Thyroid gland (tissue), 4 donors: ENCODE data around the gene TFAP2C. TPM values are rescaled to one million over a fixed set of nuclear protein-coding genes. Genes with fewer than 3 reads are reported as not detected.

ENCODE experiments used
- DNase-seq, 2 donors: peaks; one replicate each; pipeline ENCODE4 v3.0.0-alpha.2; 2019
- H3K27ac ChIP-seq, 3 donors: fragments of 200-600 bp; sonication (generic); 1 replicate in 2 of 3; 2 replicates in 1 of 3; pipeline ENCODE4 v1.5.1; 2016 to 2019; ENCODE audit warnings: mild to moderate bottlenecking in 1 of 3, moderate library complexity in 1 of 3
- H3K27me3 ChIP-seq: fragments of 200-600 bp; sonication (generic); one replicate; pipeline ENCODE4 v1.5.1; 2019
- H3K36me3 ChIP-seq, 2 donors: fragments of 200-600 bp; sonication (generic); one replicate each; pipeline ENCODE4 v1.5.1; 2016 to 2019
- H3K4me1 ChIP-seq, 2 donors: fragments of 200-600 bp; sonication (generic); one replicate each; pipeline ENCODE4 v1.5.1; 2017 to 2019
- H3K4me3 ChIP-seq, 3 donors: fragments of 200-600 bp; sonication (generic); replicated peaks in 1 of 3; 1 replicate in 2 of 3; 2 replicates in 1 of 3; pipeline ENCODE4 v1.5.1; 2016; ENCODE audit warnings: mild to moderate bottlenecking in 1 of 3
- H3K9me3 ChIP-seq: fragments of 200-600 bp; sonication (generic); one replicate; pipeline ENCODE4 v1.5.1; 2017
- CTCF ChIP-seq, 6 experiments: fragments of 200-600 bp in 3 of 6; fragments of 450-650 bp in 3 of 6; sonication (generic) in 3 of 6; IDR thresholded peaks; one replicate each; pipeline ENCODE4 v1.5.1; 2016 to 2019; ENCODE audit warnings: antibody characterized with exemption in 6 of 6, mild to moderate bottlenecking in 2 of 6, inconsistent platforms in 1 of 6, moderate library complexity in 1 of 6
- POLR2A ChIP-seq, 2 donors: fragments of 450-650 bp; IDR thresholded peaks; one replicate each; pipeline ENCODE4 v1.6.1; 2017; ENCODE audit warnings: antibody characterized with exemption in 2 of 2, mild to moderate bottlenecking in 2 of 2, moderate library complexity in 1 of 2
- WGBS, 2 donors: methylation state at CpG; one replicate each; pipeline ENCODE4 v1.1.5; 2017; 5-methylcytosine and 5-hydroxymethylcytosine counted together
- intact Hi-C: fragments of 100-400 bp; cut with DNase I; formaldehyde crosslinking; loops from one replicate; pipeline ENCODE4 v1.15.1; 2023
- small RNA-seq: library from RNA; depleted of rRNA; stranded (forward); fragments of <200 nt; gene quantifications from one replicate; pipeline ENCODE3, GENCODE V24; 2016
- total RNA-seq, 4 donors: library from RNA; depleted of rRNA; stranded (reverse); fragments of >200 nt; gene quantifications; one replicate each; pipeline ENCODE4 v1.2.3, GENCODE V29; 2016

Gene TFAP2C
- total RNA-seq, 4 donors from 2014 or later: 3.2 to 6.9 (median 5.2) TPM

GRCh38 chr20:56676679-56677078, 47.6 kb downstream of the TFAP2C start:
- TF ChIP-seq POLR2A (IDR thresholded peaks at IDR 0.05) (no peak), CTCF (IDR thresholded peaks at IDR 0.05) (no peak)
- Histone ChIP-seq H3K36me3 (no peaks in the 10 kb centered on the region), H3K27me3 (no peaks in the 10 kb centered on the region), H3K4me3 (no peak overlapping the region), H3K27ac (no peak overlapping the region), H3K4me1 (no peaks in the 10 kb centered on the region), H3K9me3 (no peaks in the 10 kb centered on the region)
- DNase-seq: no peak
- intact Hi-C loops: no loop called here
- 55 to 70% methylated on average over 8 to 10 of the region's 10 CpGs for WGBS, 2 donors

GRCh38 chr20:56683077-56683865, 54.2 kb downstream of the TFAP2C start:
- H3K4me3 ChIP-seq: no peak overlapping the region
- DNase-seq: no peak
- 52 to 55% methylated on average over 11 of the region's 11 CpGs for WGBS, 2 donors
- no peaks in the 10 kb centered on the region for H3K27me3 ChIP-seq
- H3K4me1 ChIP-seq: no peaks in the 10 kb centered on the region
- intact Hi-C loops: no loop called here
- no peak overlapping the region for H3K27ac ChIP-seq
- no peaks in the 10 kb centered on the region for H3K36me3 ChIP-seq
- no peaks in the 10 kb centered on the region for H3K9me3 ChIP-seq
- no peak for TF ChIP-seq POLR2A (IDR thresholded peaks at IDR 0.05)
- TF ChIP-seq CTCF (IDR thresholded peaks at IDR 0.05): no peak

- 41 to 46% methylated on average over 16 of the region's 16 CpGs for WGBS, 2 donors
- Histone ChIP-seq H3K36me3 (no peaks in the 10 kb centered on the region), H3K27ac (no peak overlapping the region), H3K9me3 (no peaks in the 10 kb centered on the region), H3K4me3 (no peak overlapping the region), H3K27me3 (no peaks in the 10 kb centered on the region), H3K4me1 (no peaks in the 10 kb centered on the region)
- peak; percentile 3 to 6 for DNase-seq
- intact Hi-C loops: no loop called here
- TF ChIP-seq POLR2A (IDR thresholded peaks at IDR 0.05) (no peak), CTCF (IDR thresholded peaks at IDR 0.05) (no peak)
Observed at GRCh38 chr20:56685879-56686278, 56.8 kb downstream of the TFAP2C start.

- no peak for TF ChIP-seq POLR2A (IDR thresholded peaks at IDR 0.05)
- DNase-seq: no peak
- Histone ChIP-seq H3K4me3 (no peak overlapping the region), H3K9me3 (no peaks in the 10 kb centered on the region), H3K36me3 (no peaks in the 10 kb centered on the region), H3K4me1 (no peaks in the 10 kb centered on the region), H3K27ac (no peak overlapping the region), H3K27me3 (no peaks in the 10 kb centered on the region)
- WGBS, 2 donors: 94 to 96% methylated on average over 7 of the region's 7 CpGs
- intact Hi-C loops: no loop called here
Observed at GRCh38 chr20:56687061-56687460, 58.0 kb downstream of the TFAP2C start.

GRCh38 chr20:56688106-56688505, 59.0 kb downstream of the TFAP2C start:
- TF ChIP-seq POLR2A (IDR thresholded peaks at IDR 0.05): no peak
- no peak for TF ChIP-seq CTCF (IDR thresholded peaks at IDR 0.05)
- 88% methylated on average over 6 of the region's 6 CpGs for WGBS, 2 donors
- no peak overlapping the region for H3K4me3 ChIP-seq
- no peak for DNase-seq
- no peaks in the 10 kb centered on the region for H3K9me3 ChIP-seq
- H3K27ac ChIP-seq: no peak overlapping the region
- H3K36me3 ChIP-seq: no peaks in the 10 kb centered on the region
- no peaks in the 10 kb centered on the region for H3K27me3 ChIP-seq
- no peaks in the 10 kb centered on the region for H3K4me1 ChIP-seq
- intact Hi-C loops: no loop called here

Small RNA genes lying within 50 kb of the gene (small RNA-seq; reads per million reads assigned to genes)
- gene RN7SL170P (not detected), gene RNU6-1146P (not detected)

Other genes with a start within 250 kb of the TFAP2C start
- gene AURKA, start 237.1 kb upstream of the TFAP2C start, total RNA-seq: 1 to 10 TPM in 3 of 4 donors, under 1 TPM in 1; 0.83 to 2.4 (median 2.0) TPM
- 10 to 100 TPM; 26.9 to 36.8 (median 32.6) TPM for gene CSTF1, start 236.7 kb upstream of the TFAP2C start, total RNA-seq
- gene CASS4, start 217.0 kb upstream of the TFAP2C start, total RNA-seq: 1 to 10 TPM in 2 of 4 donors, under 1 TPM in 2; 0.22 to 1.6 (median 1.0) TPM
- gene RTF2, start 160.7 kb upstream of the TFAP2C start, total RNA-seq: 10 to 100 TPM; 46.1 to 68.6 (median 64.2) TPM
- under 1 TPM in 1 of 4 donors, not detected in 3; 0.54 TPM for gene FAM209A, start 104.6 kb upstream of the TFAP2C start, total RNA-seq
- under 1 TPM in 1 of 4 donors, not detected in 3; 0.56 TPM for gene FAM209B, start 96.1 kb upstream of the TFAP2C start, total RNA-seq